ENCODE results near the gene SDHAF3.
"Not testable (repeated sequence)": the region's sequence is repeated elsewhere in the genome, so short reads cannot be mapped to it uniquely, and the experiment has no call there.

Gene SDHAF3

GRCh38 chr7:97117372-97118188 lies at the start of gene SDHAF3:
SDHAF3 (plus strand) TSS chr7:97117698; CDS start chr7:97117724, 26 bp downstream.
- peak within 1 kb of the TSS; percentile 77 for H3K27ac ChIP-seq (ENCODE audit: low read length)
- H3K4me3 ChIP-seq (ENCODE audit: low read length in 2 of 2), result peak within 1 kb of the TSS; percentile 98 to 99
- H3K36me3 ChIP-seq (ENCODE audit: control insufficient read depth in 2 of 2, insufficient read depth in 2 of 2, low read length in 2 of 2), result no peaks in the 10 kb centered on the region
- no peaks in the 10 kb centered on the region for H3K27me3 ChIP-seq (ENCODE audit: control insufficient read depth in 1 of 2, insufficient read depth in 2 of 2, low read length in 2 of 2)
- H3K9me3 ChIP-seq (ENCODE audit: control insufficient read depth in 2 of 2, low read length in 2 of 2), result no peaks in the 10 kb centered on the region
- peak within 1 kb of the TSS; percentile 89 to 90 for H3K9ac ChIP-seq (ENCODE audit: low read length in 2 of 2)
- no peaks in the 10 kb centered on the region for H3K4me1 ChIP-seq (ENCODE audit: control insufficient read depth, insufficient read depth, low read length)

DNA sequence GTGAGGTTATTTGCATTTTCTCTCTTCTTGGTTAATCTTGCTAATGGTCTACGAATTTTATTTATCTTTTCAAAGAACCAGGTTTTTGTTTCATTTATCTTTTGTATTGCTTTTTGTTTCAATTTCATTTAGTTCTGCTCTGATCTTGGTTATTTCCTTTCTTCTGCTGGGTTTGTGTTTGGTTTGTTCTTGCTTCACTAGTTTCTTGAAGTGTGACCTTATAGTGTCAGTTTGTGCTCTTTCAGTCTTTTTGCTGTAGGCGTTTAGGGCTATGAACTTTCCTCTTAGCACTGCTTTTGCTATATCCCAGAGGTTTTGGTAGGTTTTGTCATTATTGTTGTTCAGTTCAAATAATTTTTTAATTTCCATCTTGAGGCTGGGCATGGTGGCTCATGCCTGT lies 45.5 kb upstream of the SDHAF3 start:
- H3K9me3 ChIP-seq (ENCODE audit: control insufficient read depth in 2 of 2, low read length in 2 of 2); H3K27ac ChIP-seq (ENCODE audit: low read length); H3K4me3 ChIP-seq (ENCODE audit: low read length in 2 of 2); H3K9ac ChIP-seq (ENCODE audit: low read length in 2 of 2); H3K4me1 ChIP-seq (ENCODE audit: control insufficient read depth, insufficient read depth, low read length); H3K27me3 ChIP-seq (ENCODE audit: control insufficient read depth in 1 of 2, insufficient read depth in 2 of 2, low read length in 2 of 2); H3K36me3 ChIP-seq (ENCODE audit: control insufficient read depth in 2 of 2, insufficient read depth in 2 of 2, low read length in 2 of 2): not testable (repeated sequence)

DNA sequence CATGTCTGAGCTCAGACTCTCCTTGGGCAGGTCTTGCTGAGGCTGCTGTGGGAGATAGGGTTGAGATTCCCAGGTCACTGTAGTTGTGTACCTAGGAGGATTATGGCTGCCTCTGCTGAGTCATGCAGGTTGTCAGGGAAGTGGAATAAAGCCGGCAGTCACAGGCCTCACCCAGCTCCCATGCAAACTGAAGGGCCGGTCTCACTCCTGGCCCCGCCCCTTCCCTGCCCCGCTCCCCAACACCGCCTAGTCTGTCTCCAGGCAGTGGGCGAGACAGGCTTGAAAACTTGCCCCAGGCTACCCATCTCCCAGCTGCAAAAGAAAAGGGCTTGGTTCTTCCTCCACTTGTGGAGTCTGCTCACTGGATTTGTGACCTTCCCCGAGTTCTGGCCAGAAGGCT lies 41.6 kb upstream of the SDHAF3 start:
- Histone ChIP-seq H3K9me3 (ENCODE audit: control insufficient read depth in 2 of 2, low read length in 2 of 2) (no peaks in the 10 kb centered on the region), H3K27me3 (ENCODE audit: control insufficient read depth in 1 of 2, insufficient read depth in 2 of 2, low read length in 2 of 2) (peaks cover 0 to 3% of the 10 kb centered on the region in 2 donors), H3K27ac (ENCODE audit: low read length) (no peak overlapping the region), H3K4me1 (ENCODE audit: control insufficient read depth, insufficient read depth, low read length) (no peaks in the 10 kb centered on the region), H3K36me3 (ENCODE audit: control insufficient read depth in 2 of 2, insufficient read depth in 2 of 2, low read length in 2 of 2) (no peaks in the 10 kb centered on the region), H3K9ac (ENCODE audit: low read length in 2 of 2) (no peak overlapping the region), H3K4me3 (ENCODE audit: low read length in 2 of 2) (no peak overlapping the region)

DNA sequence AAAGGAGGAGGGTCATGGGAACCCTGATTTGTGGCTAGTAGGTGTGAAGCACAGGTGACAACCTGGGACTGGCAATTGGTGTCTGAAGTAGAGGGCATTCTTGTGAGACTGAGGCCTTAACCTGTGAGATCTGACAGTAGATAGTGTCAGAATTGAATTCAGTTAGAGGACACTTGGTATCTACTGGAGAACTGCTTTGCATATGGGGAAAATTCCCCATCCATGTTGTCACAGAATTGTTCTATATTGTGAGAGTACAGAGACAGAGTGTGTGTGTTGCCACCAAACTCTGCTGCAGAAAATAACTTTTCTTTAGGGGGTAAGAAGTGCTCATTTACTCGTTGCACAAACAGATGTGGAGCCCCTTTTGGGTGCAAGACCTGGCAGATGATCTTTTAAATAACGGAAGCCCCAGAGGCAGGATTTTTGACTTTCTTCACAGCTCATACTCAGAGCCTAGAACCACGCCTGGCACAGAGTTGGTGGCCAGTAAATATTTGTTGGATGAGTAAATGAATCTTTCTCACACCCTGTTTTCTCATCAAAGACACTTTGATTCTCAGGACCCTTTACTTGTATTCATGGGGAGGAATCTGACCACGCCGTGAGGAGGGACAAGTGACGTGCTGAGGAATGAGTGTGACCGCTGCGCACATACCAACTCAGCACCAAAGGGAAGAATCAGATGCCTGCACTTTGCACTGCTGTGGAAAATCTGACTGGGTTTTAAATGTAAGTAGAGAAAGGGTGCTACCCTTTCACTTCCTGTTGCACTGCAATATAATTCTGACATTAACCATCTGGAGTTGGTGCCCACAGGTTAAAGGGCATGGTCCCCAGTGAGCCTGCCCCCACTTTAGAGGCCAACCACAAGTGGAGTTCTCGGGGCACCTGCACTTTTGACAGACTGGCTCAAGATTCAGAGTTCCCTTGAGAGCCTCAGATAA lies 39.2 kb upstream of the SDHAF3 start:
- Histone ChIP-seq H3K9me3 (ENCODE audit: control insufficient read depth in 2 of 2, low read length in 2 of 2) (no peaks in the 10 kb centered on the region), H3K4me3 (ENCODE audit: low read length in 2 of 2) (no peak overlapping the region), H3K9ac (ENCODE audit: low read length in 2 of 2) (no peak overlapping the region), H3K27ac (ENCODE audit: low read length) (no peak overlapping the region), H3K27me3 (ENCODE audit: control insufficient read depth in 1 of 2, insufficient read depth in 2 of 2, low read length in 2 of 2) (peaks cover 3% of the 10 kb centered on the region in 2 donors), H3K36me3 (ENCODE audit: control insufficient read depth in 2 of 2, insufficient read depth in 2 of 2, low read length in 2 of 2) (no peaks in the 10 kb centered on the region), H3K4me1 (ENCODE audit: control insufficient read depth, insufficient read depth, low read length) (no peaks in the 10 kb centered on the region)

DNA sequence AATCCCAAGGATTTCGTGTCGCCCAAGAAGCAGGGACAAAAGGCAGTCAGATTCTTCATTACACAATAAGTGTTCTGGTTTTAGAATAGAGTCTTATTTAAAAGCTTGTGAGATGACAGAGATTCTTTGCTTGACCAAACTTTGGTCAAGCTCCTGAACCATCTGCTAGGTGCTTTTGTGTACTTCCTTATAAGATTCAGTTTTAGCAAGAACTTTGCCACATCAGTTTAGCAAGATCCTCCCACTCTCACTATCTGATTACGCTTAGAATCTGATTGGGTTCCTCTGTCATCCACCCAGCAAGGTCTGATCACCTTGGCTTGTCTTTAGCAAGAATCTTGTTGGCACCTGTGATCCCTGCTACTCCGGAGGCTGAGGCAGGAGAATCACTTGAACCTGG lies 38.2 kb upstream of the SDHAF3 start:
- H3K27me3 ChIP-seq (ENCODE audit: control insufficient read depth in 1 of 2, insufficient read depth in 2 of 2, low read length in 2 of 2), result peaks cover 3% of the 10 kb centered on the region in 2 donors

DNA sequence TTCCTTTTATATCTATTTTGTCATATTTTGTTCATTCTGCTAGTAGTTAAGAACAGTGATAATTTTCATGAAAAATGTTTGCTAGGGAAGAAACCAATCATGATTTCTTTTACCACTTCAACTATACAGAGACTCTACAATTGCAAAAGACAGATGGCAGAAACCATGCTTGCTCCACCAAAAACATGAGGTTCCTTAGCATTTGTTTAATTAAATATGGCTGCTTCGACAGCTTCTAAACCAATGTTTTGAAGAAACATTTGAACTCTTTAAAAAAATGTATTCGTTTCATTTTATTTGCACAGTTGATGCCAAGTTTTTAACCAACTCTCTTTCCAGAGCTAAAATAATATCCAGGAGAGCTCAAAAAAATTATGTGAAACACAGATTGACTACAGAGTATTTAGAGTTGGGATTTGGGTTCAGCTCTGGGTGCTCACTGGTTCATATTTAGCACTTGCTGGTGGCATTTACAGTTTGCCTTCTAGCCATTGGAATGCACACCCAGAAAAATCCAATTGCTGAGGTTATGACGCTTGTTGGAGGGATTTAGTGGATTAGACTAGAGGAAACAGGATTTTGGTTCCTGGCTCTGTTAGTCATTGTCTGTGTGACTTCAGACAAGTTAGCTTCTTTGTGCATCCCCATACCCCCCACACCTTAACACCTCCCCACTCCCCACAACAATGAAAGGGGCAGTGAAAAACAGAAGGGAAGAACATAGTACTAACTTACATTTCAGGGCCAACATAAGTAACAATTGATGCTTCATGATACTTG lies 35.8 kb upstream of the SDHAF3 start:
- no peak overlapping the region for H3K9ac ChIP-seq (ENCODE audit: low read length in 2 of 2)
- no peak overlapping the region for H3K4me3 ChIP-seq (ENCODE audit: low read length in 2 of 2)
- H3K27ac ChIP-seq (ENCODE audit: low read length), result no peak overlapping the region

More for the DNA sequence above, 38.2 kb upstream of the SDHAF3 start:
- no peak overlapping the region for H3K9ac ChIP-seq (ENCODE audit: low read length in 2 of 2)
- no peaks in the 10 kb centered on the region for H3K9me3 ChIP-seq (ENCODE audit: control insufficient read depth in 2 of 2, low read length in 2 of 2)
- no peak overlapping the region for H3K27ac ChIP-seq (ENCODE audit: low read length)
- H3K36me3 ChIP-seq (ENCODE audit: control insufficient read depth in 2 of 2, insufficient read depth in 2 of 2, low read length in 2 of 2), result no peaks in the 10 kb centered on the region
- no peaks in the 10 kb centered on the region for H3K4me1 ChIP-seq (ENCODE audit: control insufficient read depth, insufficient read depth, low read length)
- no peak overlapping the region for H3K4me3 ChIP-seq (ENCODE audit: low read length in 2 of 2)

GRCh38 chr7:97088364-97088763 lies 29.1 kb upstream of the SDHAF3 start:
- H3K36me3 ChIP-seq (ENCODE audit: control insufficient read depth in 2 of 2, insufficient read depth in 2 of 2, low read length in 2 of 2), result no peaks in the 10 kb centered on the region
- no peak overlapping the region for H3K9ac ChIP-seq (ENCODE audit: low read length in 2 of 2)
- peaks cover 0 to 9% of the 10 kb centered on the region in 2 donors for H3K27me3 ChIP-seq (ENCODE audit: control insufficient read depth in 1 of 2, insufficient read depth in 2 of 2, low read length in 2 of 2)
- H3K4me3 ChIP-seq (ENCODE audit: low read length in 2 of 2), result no peak overlapping the region
- H3K27ac ChIP-seq (ENCODE audit: low read length), result no peak overlapping the region
- H3K9me3 ChIP-seq (ENCODE audit: control insufficient read depth in 2 of 2, low read length in 2 of 2), result no peaks in the 10 kb centered on the region
- no peaks in the 10 kb centered on the region for H3K4me1 ChIP-seq (ENCODE audit: control insufficient read depth, insufficient read depth, low read length)

More for the DNA sequence above, 35.8 kb upstream of the SDHAF3 start:
- no peaks in the 10 kb centered on the region for H3K4me1 ChIP-seq (ENCODE audit: control insufficient read depth, insufficient read depth, low read length)
- no peaks in the 10 kb centered on the region for H3K36me3 ChIP-seq (ENCODE audit: control insufficient read depth in 2 of 2, insufficient read depth in 2 of 2, low read length in 2 of 2)
- H3K9me3 ChIP-seq (ENCODE audit: control insufficient read depth in 2 of 2, low read length in 2 of 2), result no peaks in the 10 kb centered on the region
- peaks cover 0 to 3% of the 10 kb centered on the region in 2 donors for H3K27me3 ChIP-seq (ENCODE audit: control insufficient read depth in 1 of 2, insufficient read depth in 2 of 2, low read length in 2 of 2)

- Histone ChIP-seq H3K4me1 (ENCODE audit: control insufficient read depth, insufficient read depth, low read length) (no peaks in the 10 kb centered on the region), H3K9me3 (ENCODE audit: control insufficient read depth in 2 of 2, low read length in 2 of 2) (no peaks in the 10 kb centered on the region), H3K27ac (ENCODE audit: low read length) (no peak overlapping the region), H3K9ac (ENCODE audit: low read length in 2 of 2) (no peak overlapping the region), H3K36me3 (ENCODE audit: control insufficient read depth in 2 of 2, insufficient read depth in 2 of 2, low read length in 2 of 2) (no peaks in the 10 kb centered on the region), H3K4me3 (ENCODE audit: low read length in 2 of 2) (no peak overlapping the region), H3K27me3 (ENCODE audit: control insufficient read depth in 1 of 2, insufficient read depth in 2 of 2, low read length in 2 of 2) (peaks cover 0 to 9% of the 10 kb centered on the region in 2 donors)
Measured at GRCh38 chr7:97089771-97090170, 27.7 kb upstream of the SDHAF3 start.

GRCh38 chr7:97090761-97091353 lies 26.6 kb upstream of the SDHAF3 start:
- Histone ChIP-seq H3K4me1 (ENCODE audit: control insufficient read depth, insufficient read depth, low read length) (no peaks in the 10 kb centered on the region), H3K27ac (ENCODE audit: low read length) (no peak overlapping the region), H3K9me3 (ENCODE audit: control insufficient read depth in 2 of 2, low read length in 2 of 2) (no peaks in the 10 kb centered on the region), H3K27me3 (ENCODE audit: control insufficient read depth in 1 of 2, insufficient read depth in 2 of 2, low read length in 2 of 2) (peaks cover 0 to 9% of the 10 kb centered on the region in 2 donors), H3K4me3 (ENCODE audit: low read length in 2 of 2) (no peak overlapping the region), H3K9ac (ENCODE audit: low read length in 2 of 2) (no peak overlapping the region), H3K36me3 (ENCODE audit: control insufficient read depth in 2 of 2, insufficient read depth in 2 of 2, low read length in 2 of 2) (no peaks in the 10 kb centered on the region)
